ENCODE measurements around the gene ZNF513.

Gene ZNF513

GRCh38 chr2:27381577-27382181 lies 1.1 kb upstream of the ZNF513 start:
- DNase-seq, result no peak

GRCh38 chr2:27379836-27380625 lies 503 bp downstream of the ZNF513 start:
- no peak for DNase-seq

GRCh38 chr2:27379383-27379835 lies 1.1 kb downstream of the ZNF513 start:
- DNase-seq, result no peak

GRCh38 chr2:27378809-27379290 lies 1.7 kb downstream of the ZNF513 start:
- no peak for DNase-seq

- DNase-seq, result no peak
Measured at GRCh38 chr2:27378096-27378808, 2.3 kb downstream of the ZNF513 start.

- DNase-seq, result no peak
Measured at GRCh38 chr2:27377618-27378095, 2.9 kb downstream of the ZNF513 start.

- no peak for DNase-seq
Measured at GRCh38 chr2:27376866-27377617, 3.5 kb downstream of the ZNF513 start.

- no peak for DNase-seq
Measured at GRCh38 chr2:27376151-27376865, 4.2 kb downstream of the ZNF513 start.

GRCh38 chr2:27375513-27376099 lies 4.9 kb downstream of the ZNF513 start:
- no peak for DNase-seq

- no peak for DNase-seq
Measured at GRCh38 chr2:27373567-27373966, 7.0 kb downstream of the ZNF513 start.

GRCh38 chr2:27372937-27373336 lies 7.6 kb downstream of the ZNF513 start:
- DNase-seq, result no peak

GRCh38 chr2:27370816-27371620 lies 9.5 kb downstream of the ZNF513 start:
- DNase-seq, result no peak

- DNase-seq, result peak; percentile 83 to 92
Measured at GRCh38 chr2:27370026-27370815, 10.3 kb downstream of the ZNF513 start, which contains the start of the genes EIF2B4 and SNX17. TSS of gene EIF2B4 (minus strand) at chr2:27370338. CDS start at chr2:27370314, 24 bp downstream. TSS of gene SNX17 (plus strand) at chr2:27370616. CDS start at chr2:27370744, 128 bp downstream.

- no peak for DNase-seq
Measured at GRCh38 chr2:27369471-27370025, 11.0 kb downstream of the ZNF513 start.

GRCh38 chr2:27363933-27364332 lies 16.6 kb downstream of the ZNF513 start:
- no peak for DNase-seq

GRCh38 chr2:27362678-27363420 lies 17.7 kb downstream of the ZNF513 start:
- DNase-seq, result no peak

GRCh38 chr2:27356382-27357181 lies 24.0 kb downstream of the ZNF513 start, which contains the start of gene GTF3C2:
TSS of gene GTF3C2 (minus strand) at chr2:27356764. CDS start at chr2:27343554, 13,210 bp downstream.
- DNase-seq, result peak; percentile 84 to 85

- DNase-seq, result no peak
Measured at GRCh38 chr2:27356056-27356381, 24.5 kb downstream of the ZNF513 start.

Data from cerebellar nuclear complex (tissue), 1 donor.